Mucosa of gallbladder (tissue), 1 donor: ENCODE data around the gene GOLGA1. TPM values are rescaled to one million over a fixed set of nuclear protein-coding genes. Genes with fewer than 3 reads are reported as not detected.
"Not testable (repeated sequence)": the region's sequence is repeated elsewhere in the genome, so short reads cannot be mapped to it uniquely, and the experiment has no call there.

Experiments used
- DNase-seq: peaks from one replicate; pipeline ENCODE4 v3.0.0-alpha.2; 2020; ENCODE audit warnings: low spot score
- total RNA-seq: library from RNA; stranded (reverse); gene quantifications from one replicate; pipeline ENCODE4 v1.2.1, GENCODE V29; 2021
- donor health status: DM: no; HTN: no; CAD: no.

The GOLGA1 gene
- 23.3 TPM for total RNA-seq

- DNase-seq, result peak; percentile 96
These were observed at the start of gene GOLGA1 for GRCh38 chr9:124940894-124941678. TSS of gene GOLGA1 (minus strand) at chr9:124941083. CDS start at chr9:124938711, 2,372 bp downstream.

GRCh38 chr9:124983698-124984097 is 42.8 kb upstream of the GOLGA1 start:
- DNase-seq, result no peak

- DNase-seq, result no peak
These were observed 39.5 kb upstream of the GOLGA1 start for GRCh38 chr9:124980431-124980830.

GRCh38 chr9:124975131-124975530 is 34.2 kb upstream of the GOLGA1 start:
- DNase-seq, result no peak

GRCh38 chr9:124973807-124974206 is 32.9 kb upstream of the GOLGA1 start:
- DNase-seq, result no peak

GRCh38 chr9:124972241-124972770 is 31.4 kb upstream of the GOLGA1 start:
- no peak for DNase-seq

GRCh38 chr9:124969401-124969800 is 28.5 kb upstream of the GOLGA1 start:
- DNase-seq, result no peak

- no peak for DNase-seq
These were observed 27.4 kb upstream of the GOLGA1 start for GRCh38 chr9:124968238-124968637.

GRCh38 chr9:124965775-124966568 is 25.1 kb upstream of the GOLGA1 start:
- DNase-seq, result not testable (repeated sequence)

- DNase-seq, result no peak
These were observed 23.7 kb upstream of the GOLGA1 start for GRCh38 chr9:124964604-124965003.

GRCh38 chr9:124964056-124964455 is 23.2 kb upstream of the GOLGA1 start:
- no peak for DNase-seq

- DNase-seq, result no peak
These were observed 19.5 kb upstream of the GOLGA1 start for GRCh38 chr9:124960409-124960752.

GRCh38 chr9:124959671-124960408 is 19.0 kb upstream of the GOLGA1 start:
- not testable (repeated sequence) for DNase-seq

GRCh38 chr9:124954255-124954654 is 13.4 kb upstream of the GOLGA1 start:
- no peak for DNase-seq

- DNase-seq, result no peak
These were observed 9.3 kb upstream of the GOLGA1 start for GRCh38 chr9:124950050-124950718.

- no peak for DNase-seq
These were observed 8.5 kb upstream of the GOLGA1 start for GRCh38 chr9:124949387-124949786.

GRCh38 chr9:124947727-124948391 is 7.0 kb upstream of the GOLGA1 start:
- DNase-seq, result no peak

- DNase-seq, result no peak
These were observed 5.3 kb upstream of the GOLGA1 start for GRCh38 chr9:124946167-124946566.

GRCh38 chr9:124941679-124942561 is 1.0 kb upstream of the GOLGA1 start:
- peak; percentile 55 for DNase-seq

- DNase-seq, result no peak
These were observed 376 bp downstream of the GOLGA1 start for GRCh38 chr9:124940521-124940893.
